ENCODE data around the gene FAF1.

- TF ChIP-seq RAD21 (IDR thresholded peaks at IDR 0.05 in 1 of 2, conservative IDR thresholded peaks at IDR 0.05 in 1 of 2; ENCODE audit: low read depth in 2 of 2, low read length in 2 of 2) (peak in 1 of 2 experiments; percentile 32; a peak in 2 of 4 replicates), MAFK (IDR thresholded peaks at IDR 0.05; ENCODE audit: low read depth, low read length) (no peak), CTCF (IDR thresholded peaks at IDR 0.05; ENCODE audit: control extremely low read depth in 1 of 3, insufficient read depth in 1 of 3, low read depth in 1 of 3, low read length in 3 of 3) (peak in 2 of 3 experiments; percentile 17 to 39; a peak in 2 of 4 replicates), JUND (IDR thresholded peaks at IDR 0.05; ENCODE audit: low read length) (no peak), ZNF274 (IDR thresholded peaks at IDR 0.05; ENCODE audit: borderline replicate concordance, extremely low read depth, low read length) (no peak), TAF1 (IDR thresholded peaks at IDR 0.05; ENCODE audit: low read depth, low read length) (no peak), POLR2A (IDR thresholded peaks at IDR 0.05; ENCODE audit: control extremely low read depth in 1 of 2, low read depth in 2 of 2, low read length in 2 of 2) (no peak), POLR2AphosphoS5 (IDR thresholded peaks at IDR 0.05; ENCODE audit: low read depth, low read length) (no peak), EP300 (IDR thresholded peaks at IDR 0.05; ENCODE audit: borderline replicate concordance in 1 of 2, low read depth in 2 of 2, low read length in 2 of 2) (no peak), RBBP5 (IDR thresholded peaks at IDR 0.05; ENCODE audit: borderline replicate concordance, low read depth, low read length) (no peak), SUZ12 (IDR thresholded peaks at IDR 0.05; ENCODE audit: low read length) (no peak), RFX5 (IDR thresholded peaks at IDR 0.05; ENCODE audit: borderline replicate concordance, low read depth, low read length) (no peak)
These were observed 30.6 kb downstream of the FAF1 start for GRCh38 chr1:50929376-50929958.

All from H1 (cell line).